Measurements from ENCODE around the gene ITPRID2.

ITPRID2 gene

GRCh38 chr2:181916726-181917718 lies 25.5 kb downstream of the ITPRID2 start:
- Mint-ChIP-seq H3K27ac (no peak overlapping the region), H3K9me3 (no peaks in the 10 kb centered on the region), H3K4me3 (no peak overlapping the region), H3K4me1 (no peaks in the 10 kb centered on the region), H3K27me3 (no peaks in the 10 kb centered on the region), H3K36me3 (peaks cover 28% of the 10 kb centered on the region)
- no peak for DNase-seq
- CTCF ChIA-PET, result interaction anchor here (0.5 kb wide), 1 partner anchor 19 kb away, joined by 3 read pairs; no protein-coding TSS in a partner anchor

- Mint-ChIP-seq H3K4me1 (no peaks in the 10 kb centered on the region), H3K36me3 (peaks cover 36% of the 10 kb centered on the region), H3K4me3 (no peak overlapping the region), H3K27ac (no peak overlapping the region), H3K27me3 (no peaks in the 10 kb centered on the region), H3K9me3 (no peaks in the 10 kb centered on the region)
- no peak for DNase-seq
- CTCF ChIA-PET, result no interaction called here
Measured at GRCh38 chr2:181918188-181918587, 26.7 kb downstream of the ITPRID2 start.

GRCh38 chr2:181923121-181923520 lies 31.6 kb downstream of the ITPRID2 start:
- Mint-ChIP-seq H3K4me3 (no peak overlapping the region), H3K4me1 (no peaks in the 10 kb centered on the region), H3K9me3 (no peaks in the 10 kb centered on the region), H3K36me3 (peaks cover 30% of the 10 kb centered on the region), H3K27me3 (no peaks in the 10 kb centered on the region), H3K27ac (no peak overlapping the region)
- no peak for DNase-seq
- CTCF ChIA-PET, result no interaction called here

GRCh38 chr2:181924336-181924735 lies 32.8 kb downstream of the ITPRID2 start:
- H3K27ac Mint-ChIP-seq, result no peak overlapping the region
- H3K4me1 Mint-ChIP-seq, result no peaks in the 10 kb centered on the region
- H3K9me3 Mint-ChIP-seq, result no peaks in the 10 kb centered on the region

GRCh38 chr2:181934694-181935093 lies 43.2 kb downstream of the ITPRID2 start:
- H3K9me3 Mint-ChIP-seq, result no peaks in the 10 kb centered on the region
- CTCF ChIA-PET, result no interaction called here
- peaks cover 6% of the 10 kb centered on the region for H3K36me3 Mint-ChIP-seq
- no peak for DNase-seq
- H3K27ac Mint-ChIP-seq, result no peak overlapping the region
- H3K27me3 Mint-ChIP-seq, result peaks cover 10% of the 10 kb centered on the region
- no peak overlapping the region for H3K4me3 Mint-ChIP-seq
- no peaks in the 10 kb centered on the region for H3K4me1 Mint-ChIP-seq

More at GRCh38 chr2:181924336-181924735, 32.8 kb downstream of the ITPRID2 start:
- peaks cover 30% of the 10 kb centered on the region for H3K36me3 Mint-ChIP-seq
- CTCF ChIA-PET, result no interaction called here
- no peak overlapping the region for H3K4me3 Mint-ChIP-seq
- no peaks in the 10 kb centered on the region for H3K27me3 Mint-ChIP-seq
- no peak for DNase-seq

GRCh38 chr2:181937473-181937872 lies 45.9 kb downstream of the ITPRID2 start:
- H3K4me1 Mint-ChIP-seq, result no peaks in the 10 kb centered on the region
- no peak overlapping the region for H3K4me3 Mint-ChIP-seq
- H3K9me3 Mint-ChIP-seq, result no peaks in the 10 kb centered on the region
- no peak for DNase-seq
- no peak overlapping the region for H3K27ac Mint-ChIP-seq
- H3K27me3 Mint-ChIP-seq, result peaks cover 18% of the 10 kb centered on the region
- no peaks in the 10 kb centered on the region for H3K36me3 Mint-ChIP-seq
- CTCF ChIA-PET, result interaction anchor here (1.2 kb wide), 1 partner anchor 17 kb away, joined by 6 read pairs; no protein-coding TSS in a partner anchor

GRCh38 chr2:181943411-181944124 lies 52.0 kb downstream of the ITPRID2 start:
- Mint-ChIP-seq H3K4me1 (no peaks in the 10 kb centered on the region), H3K36me3 (no peaks in the 10 kb centered on the region), H3K4me3 (no peak overlapping the region), H3K27ac (no peak overlapping the region), H3K9me3 (no peaks in the 10 kb centered on the region), H3K27me3 (peaks cover 18% of the 10 kb centered on the region)
- CTCF ChIA-PET, result no interaction called here
- no peak for DNase-seq

GRCh38 chr2:181944164-181944913 lies 52.8 kb downstream of the ITPRID2 start:
- no peak overlapping the region for H3K4me3 Mint-ChIP-seq

GRCh38 chr2:181944914-181945291 lies 53.4 kb downstream of the ITPRID2 start:
- CTCF ChIA-PET, result no interaction called here
- DNase-seq, result no peak
- H3K36me3 Mint-ChIP-seq, result no peaks in the 10 kb centered on the region
- H3K4me1 Mint-ChIP-seq, result no peaks in the 10 kb centered on the region
- no peak overlapping the region for H3K4me3 Mint-ChIP-seq
- H3K27ac Mint-ChIP-seq, result no peak overlapping the region
- H3K27me3 Mint-ChIP-seq, result peaks cover 24% of the 10 kb centered on the region
- no peaks in the 10 kb centered on the region for H3K9me3 Mint-ChIP-seq

More at GRCh38 chr2:181944164-181944913, 52.8 kb downstream of the ITPRID2 start:
- Mint-ChIP-seq H3K4me1 (no peaks in the 10 kb centered on the region), H3K27me3 (peaks cover 22% of the 10 kb centered on the region), H3K27ac (no peak overlapping the region), H3K9me3 (no peaks in the 10 kb centered on the region), H3K36me3 (no peaks in the 10 kb centered on the region)
- DNase-seq, result no peak
- CTCF ChIA-PET, result no interaction called here

GRCh38 chr2:181946444-181947127 lies 55.1 kb downstream of the ITPRID2 start:
- no peak overlapping the region for H3K4me3 Mint-ChIP-seq
- no peak for DNase-seq
- no peak overlapping the region for H3K27ac Mint-ChIP-seq
- no peaks in the 10 kb centered on the region for H3K36me3 Mint-ChIP-seq
- CTCF ChIA-PET, result no interaction called here
- H3K4me1 Mint-ChIP-seq, result no peaks in the 10 kb centered on the region
- H3K27me3 Mint-ChIP-seq, result peaks cover 24% of the 10 kb centered on the region
- no peaks in the 10 kb centered on the region for H3K9me3 Mint-ChIP-seq

- H3K36me3 Mint-ChIP-seq, result no peaks in the 10 kb centered on the region
- H3K9me3 Mint-ChIP-seq, result no peaks in the 10 kb centered on the region
- DNase-seq, result no peak
- H3K4me3 Mint-ChIP-seq, result no peak overlapping the region
- CTCF ChIA-PET, result interaction anchor here (1.6 kb wide), 1 partner anchor 204 kb away, joined by 4 read pairs; no protein-coding TSS in a partner anchor
- H3K27me3 Mint-ChIP-seq, result peaks cover 20% of the 10 kb centered on the region
- H3K4me1 Mint-ChIP-seq, result no peaks in the 10 kb centered on the region
- no peak overlapping the region for H3K27ac Mint-ChIP-seq
Measured at GRCh38 chr2:181947273-181947672, 55.7 kb downstream of the ITPRID2 start.

- no peaks in the 10 kb centered on the region for H3K9me3 Mint-ChIP-seq
- H3K27me3 Mint-ChIP-seq, result peaks cover 27% of the 10 kb centered on the region
- H3K4me3 Mint-ChIP-seq, result no peak overlapping the region
- H3K4me1 Mint-ChIP-seq, result no peaks in the 10 kb centered on the region
- H3K36me3 Mint-ChIP-seq, result no peaks in the 10 kb centered on the region
- DNase-seq, result no peak
- H3K27ac Mint-ChIP-seq, result no peak overlapping the region
- CTCF ChIA-PET, result interaction anchor here (1.6 kb wide), 1 partner anchor 205 kb away, joined by 4 read pairs; no protein-coding TSS in a partner anchor
Measured at GRCh38 chr2:181948227-181948626, 56.7 kb downstream of the ITPRID2 start.

GRCh38 chr2:181949047-181949446 lies 57.5 kb downstream of the ITPRID2 start:
- DNase-seq, result no peak
- CTCF ChIA-PET, result interaction anchor here (1.6 kb wide), 1 partner anchor 206 kb away, joined by 4 read pairs; no protein-coding TSS in a partner anchor
- no peaks in the 10 kb centered on the region for H3K36me3 Mint-ChIP-seq

More at GRCh38 chr2:181949047-181949446, 57.5 kb downstream of the ITPRID2 start:
- Mint-ChIP-seq H3K4me3 (no peak overlapping the region), H3K27ac (no peak overlapping the region), H3K9me3 (no peaks in the 10 kb centered on the region), H3K27me3 (peaks cover 29% of the 10 kb centered on the region), H3K4me1 (peaks cover 5% of the 10 kb centered on the region)
